Measurements from ENCODE around the gene SGCB.

Gene SGCB

GRCh38 chr4:52017814-52018213 lies 20.3 kb downstream of the SGCB start:
- DNase-seq = no peak

GRCh38 chr4:52016981-52017380 lies 21.1 kb downstream of the SGCB start:
- no peak for DNase-seq

- DNase-seq = no peak
Measured at GRCh38 chr4:52015366-52015765, 22.7 kb downstream of the SGCB start.

DNA sequence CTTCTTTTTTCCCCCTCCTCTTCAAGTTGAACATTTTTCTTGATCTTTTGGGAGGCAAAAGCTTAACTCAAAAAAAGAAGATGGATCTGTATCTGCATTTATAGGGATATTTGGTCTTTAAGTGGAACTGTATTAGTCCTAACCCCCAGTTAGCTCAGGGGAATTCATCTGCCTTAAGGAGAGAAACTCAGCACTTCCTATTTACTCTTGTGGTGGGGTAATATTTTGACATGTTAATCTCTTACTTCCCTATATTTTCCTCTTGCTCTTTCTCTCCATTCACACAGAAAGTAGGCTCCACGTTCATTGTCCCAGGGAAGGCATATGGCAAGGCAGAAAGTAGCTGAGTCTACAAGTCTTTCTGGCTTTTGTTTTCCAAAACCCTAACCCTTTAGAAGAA lies 23.2 kb downstream of the SGCB start:
- no peak for DNase-seq

GRCh38 chr4:52012651-52013050 lies 25.4 kb downstream of the SGCB start:
- DNase-seq = no peak

- DNase-seq = no peak
Measured at GRCh38 chr4:52010986-52011385, 27.1 kb downstream of the SGCB start.

DNA sequence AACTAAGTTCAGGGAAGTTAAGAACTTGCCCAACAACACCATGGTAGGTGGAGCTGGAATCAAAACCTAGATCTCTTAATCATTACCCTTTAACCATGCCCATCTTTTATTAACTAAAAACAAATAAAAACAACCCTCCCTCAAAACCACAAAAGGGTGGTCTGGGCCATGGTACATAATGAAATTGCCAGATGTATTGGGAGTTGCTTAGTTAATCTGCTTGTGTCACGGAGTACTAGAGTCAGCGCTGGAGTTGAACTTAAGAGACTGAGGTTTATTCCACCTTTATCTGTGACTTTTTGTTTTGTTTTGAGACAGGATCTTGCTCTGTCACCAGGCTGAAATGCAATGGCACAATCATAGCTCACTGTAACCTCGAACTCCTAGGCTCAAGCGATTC lies 31.2 kb downstream of the SGCB start:
- DNase-seq = no peak

DNA sequence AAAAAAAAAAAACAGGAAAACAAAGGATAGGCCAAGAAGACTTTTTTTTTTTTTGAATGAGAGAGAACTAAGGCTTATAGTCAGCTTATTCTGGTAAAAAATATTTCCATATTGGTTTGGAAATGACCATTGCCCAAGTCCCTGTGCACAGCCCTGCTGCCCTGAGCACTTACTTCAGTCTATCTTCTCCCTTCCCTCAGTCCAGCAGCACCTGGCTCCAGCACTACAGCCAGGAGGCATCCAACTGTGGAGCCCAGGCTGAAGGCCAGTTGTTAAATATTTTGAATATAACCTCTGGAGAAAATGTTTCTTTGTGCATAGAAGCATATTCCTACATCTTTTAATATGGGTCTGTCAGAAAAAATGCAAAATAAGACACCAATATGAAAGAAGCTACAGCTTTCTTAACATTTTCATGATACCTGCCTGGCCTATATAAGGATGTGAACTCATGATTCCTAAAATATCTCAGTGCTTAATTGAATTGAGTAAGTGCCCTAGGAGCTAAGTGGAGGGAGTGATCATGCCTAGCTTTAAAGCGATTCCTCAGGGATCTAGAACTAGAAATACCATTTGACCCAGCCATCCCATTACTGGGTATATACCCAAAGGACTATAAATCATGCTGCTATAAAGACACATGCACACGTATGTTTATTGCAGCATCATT lies 32.4 kb downstream of the SGCB start:
- DNase-seq = no peak

GRCh38 chr4:52004414-52004813 lies 33.7 kb downstream of the SGCB start:
- DNase-seq = no peak

DNA sequence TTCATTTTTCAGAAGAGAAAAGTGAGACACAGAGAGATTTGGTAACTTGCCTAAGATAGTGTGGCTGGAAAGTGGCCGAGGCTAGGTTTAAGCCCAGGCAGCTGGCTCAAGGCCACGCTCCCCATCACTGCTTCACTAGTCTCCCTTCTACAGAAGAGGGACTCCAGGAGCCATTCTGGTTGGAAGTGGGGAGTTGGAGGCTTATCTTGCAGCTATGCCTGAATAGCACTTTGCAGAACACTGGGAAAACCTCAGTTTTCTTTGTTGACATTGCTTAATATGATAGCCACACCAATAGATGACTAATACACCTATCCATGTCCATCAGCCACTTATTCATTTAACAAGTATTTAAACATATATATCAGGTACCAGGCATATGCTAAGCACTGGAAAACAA lies 36.5 kb downstream of the SGCB start:
- DNase-seq = peak; percentile 40

DNA sequence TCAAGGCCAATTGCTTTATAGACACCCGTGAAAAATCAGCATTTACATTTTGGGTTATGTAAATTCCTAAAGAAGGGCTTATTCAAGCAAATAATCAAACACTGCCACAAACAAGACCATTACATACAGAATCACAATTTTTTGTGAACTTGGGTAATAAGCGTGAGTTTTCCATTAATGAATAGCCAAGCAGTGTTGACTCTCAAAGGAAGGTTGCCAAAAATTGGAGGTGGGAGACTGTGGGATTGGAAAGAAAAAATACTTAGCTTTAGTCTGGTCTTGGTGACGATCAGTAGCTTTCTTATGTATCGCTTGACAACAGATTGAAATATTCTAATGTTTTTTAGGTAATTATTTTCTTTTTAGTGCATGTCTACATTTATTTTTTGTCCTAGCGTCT lies 38.8 kb downstream of the SGCB start:
- DNase-seq = no peak

- no peak for DNase-seq
Measured at GRCh38 chr4:51998837-51999236, 39.3 kb downstream of the SGCB start.

DNA sequence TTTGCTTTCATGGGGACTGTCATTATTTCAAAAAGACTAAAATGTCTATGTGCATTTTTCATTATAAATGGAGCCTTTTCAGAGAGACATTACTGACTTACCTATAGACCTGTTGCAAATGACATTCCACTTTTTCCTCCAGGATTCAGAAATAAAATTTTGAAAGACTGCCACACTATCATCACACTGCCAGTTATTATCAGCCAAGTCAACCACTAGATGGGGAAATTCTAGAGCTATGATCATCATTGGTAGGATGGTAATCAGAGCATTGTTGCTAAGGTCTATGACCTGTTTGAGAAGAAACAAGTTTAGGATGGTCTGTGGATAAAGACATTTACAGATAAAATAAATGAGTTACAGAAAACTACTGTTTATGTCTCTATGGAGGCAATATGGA lies 40.5 kb downstream of the SGCB start:
- DNase-seq = no peak

DNA sequence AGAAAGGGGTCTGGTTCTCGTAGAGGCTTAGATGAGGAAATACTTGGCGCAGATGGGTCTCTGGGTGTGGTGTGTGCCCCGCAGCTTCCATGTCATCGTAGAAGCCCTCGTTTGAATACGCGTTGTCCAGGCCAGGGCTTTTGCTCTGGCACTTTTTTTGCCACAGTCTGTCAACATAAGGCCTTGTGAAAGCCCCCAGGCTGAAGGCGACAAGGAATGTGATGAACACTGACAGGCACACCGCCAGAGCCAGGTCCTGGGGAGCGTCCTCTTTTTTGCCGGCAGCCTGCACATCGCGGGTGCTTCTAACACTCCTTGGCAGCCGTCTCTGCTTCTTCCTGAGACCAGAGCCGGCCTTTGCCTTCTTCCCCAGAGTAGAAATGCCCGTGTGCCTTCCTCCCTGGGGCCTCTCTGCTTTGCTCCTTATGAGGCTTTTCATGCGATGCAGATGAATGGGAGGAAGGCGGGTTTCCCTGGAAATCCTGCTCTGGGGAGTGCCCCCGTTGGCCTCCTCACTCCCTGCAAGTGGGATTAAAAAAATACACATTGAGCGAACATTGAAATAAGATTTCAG lies 42.4 kb downstream of the SGCB start:
- DNase-seq = no peak
